BE2C (cell line): ENCODE data around the gene RGR.
A peak's percentile ranks its signal among the peaks of the same experiment; 100 is the strongest.

ENCODE experiments used
- DNase-seq: peaks from one replicate; pipeline ENCODE4 v3.0.0-alpha.2; 2020
- H3K27me3 ChIP-seq: fragments of 250-450 bp; sonication (Bioruptor Pico); 2 replicates; pipeline ENCODE4 v1.5.1; 2020; ENCODE audit warnings: mild to moderate bottlenecking
- H3K36me3 ChIP-seq: fragments of 250-450 bp; sonication (Bioruptor Pico); 2 replicates; pipeline ENCODE4 v1.5.1; 2020; ENCODE audit warnings: mild to moderate bottlenecking
- H3K4me1 ChIP-seq: fragments of 250-450 bp; sonication (Bioruptor Pico); 2 replicates; pipeline ENCODE4 v1.5.1; 2020
- H3K4me3 ChIP-seq: 2 replicates; pipeline ENCODE4 v1.5.1; 2011; ENCODE audit warnings: low read depth, low read length
- H3K9me3 ChIP-seq: fragments of 250-450 bp; sonication (Bioruptor Pico); 2 replicates; pipeline ENCODE4 v1.5.1; 2020
- CTCF ChIP-seq: IDR thresholded peaks from 2 replicates; pipeline ENCODE4 v1.5.1; 2012; ENCODE audit warnings: mild to moderate bottlenecking, low read depth, low read length

The RGR gene

GRCh38 chr10:84258034-84258695, 13.3 kb downstream of the RGR start:
- DNase-seq = peak; percentile 17
- TF ChIP-seq CTCF = no peak
- no peaks in the 10 kb centered on the region for H3K4me1 ChIP-seq
- no peaks in the 10 kb centered on the region for H3K27me3 ChIP-seq
- no peaks in the 10 kb centered on the region for H3K36me3 ChIP-seq
- no peaks in the 10 kb centered on the region for H3K9me3 ChIP-seq
- no peak overlapping the region for H3K4me3 ChIP-seq

GRCh38 chr10:84261236-84261915, 16.5 kb downstream of the RGR start:
- DNase-seq = no peak
- no peaks in the 10 kb centered on the region for H3K36me3 ChIP-seq
- no peaks in the 10 kb centered on the region for H3K27me3 ChIP-seq
- TF ChIP-seq CTCF = no peak
- no peaks in the 10 kb centered on the region for H3K9me3 ChIP-seq
- no peaks in the 10 kb centered on the region for H3K4me1 ChIP-seq
- no peak overlapping the region for H3K4me3 ChIP-seq

GRCh38 chr10:84262190-84262956, 17.5 kb downstream of the RGR start:
- no peaks in the 10 kb centered on the region for H3K27me3 ChIP-seq
- no peaks in the 10 kb centered on the region for H3K9me3 ChIP-seq
- no peak for DNase-seq
- no peak for TF ChIP-seq CTCF
- no peaks in the 10 kb centered on the region for H3K36me3 ChIP-seq
- no peak overlapping the region for H3K4me3 ChIP-seq
- H3K4me1 ChIP-seq = no peaks in the 10 kb centered on the region

GRCh38 chr10:84263716-84264115, 18.9 kb downstream of the RGR start:
- no peak for TF ChIP-seq CTCF
- H3K27me3 ChIP-seq = no peaks in the 10 kb centered on the region
- H3K4me3 ChIP-seq = no peak overlapping the region

GRCh38 chr10:84264611-84265141, 19.8 kb downstream of the RGR start:
- H3K36me3 ChIP-seq = no peaks in the 10 kb centered on the region
- TF ChIP-seq CTCF = peak; percentile 90
- peak; percentile 74 for DNase-seq
- H3K9me3 ChIP-seq = no peaks in the 10 kb centered on the region
- no peaks in the 10 kb centered on the region for H3K27me3 ChIP-seq
- H3K4me3 ChIP-seq = no peak overlapping the region
- no peaks in the 10 kb centered on the region for H3K4me1 ChIP-seq

More at GRCh38 chr10:84263716-84264115, 18.9 kb downstream of the RGR start:
- H3K9me3 ChIP-seq = no peaks in the 10 kb centered on the region
- DNase-seq = no peak
- H3K36me3 ChIP-seq = no peaks in the 10 kb centered on the region
- no peaks in the 10 kb centered on the region for H3K4me1 ChIP-seq
